ENCODE results near the gene BANP.

DNA sequence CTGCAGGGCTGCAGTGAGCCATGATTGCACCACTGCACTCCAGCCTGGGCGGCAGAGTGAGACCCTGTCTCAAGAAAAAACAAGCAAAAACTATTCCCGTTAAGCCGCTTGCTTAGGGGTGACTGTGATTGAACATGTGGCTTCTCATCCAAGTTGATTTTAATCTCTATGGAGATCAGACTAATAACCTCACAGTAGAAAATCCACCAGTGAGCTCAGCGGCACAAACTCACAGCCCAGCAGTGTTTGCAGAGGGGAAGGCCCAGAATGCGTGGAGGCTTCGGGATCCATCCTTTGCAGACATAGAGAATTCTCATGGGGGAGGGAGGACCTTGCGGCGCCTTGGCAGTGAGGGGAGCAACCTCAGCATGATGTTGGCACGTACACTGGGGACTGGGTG, 7.4 kb downstream of the BANP start:
- TF ChIP-seq, protein P1, sequence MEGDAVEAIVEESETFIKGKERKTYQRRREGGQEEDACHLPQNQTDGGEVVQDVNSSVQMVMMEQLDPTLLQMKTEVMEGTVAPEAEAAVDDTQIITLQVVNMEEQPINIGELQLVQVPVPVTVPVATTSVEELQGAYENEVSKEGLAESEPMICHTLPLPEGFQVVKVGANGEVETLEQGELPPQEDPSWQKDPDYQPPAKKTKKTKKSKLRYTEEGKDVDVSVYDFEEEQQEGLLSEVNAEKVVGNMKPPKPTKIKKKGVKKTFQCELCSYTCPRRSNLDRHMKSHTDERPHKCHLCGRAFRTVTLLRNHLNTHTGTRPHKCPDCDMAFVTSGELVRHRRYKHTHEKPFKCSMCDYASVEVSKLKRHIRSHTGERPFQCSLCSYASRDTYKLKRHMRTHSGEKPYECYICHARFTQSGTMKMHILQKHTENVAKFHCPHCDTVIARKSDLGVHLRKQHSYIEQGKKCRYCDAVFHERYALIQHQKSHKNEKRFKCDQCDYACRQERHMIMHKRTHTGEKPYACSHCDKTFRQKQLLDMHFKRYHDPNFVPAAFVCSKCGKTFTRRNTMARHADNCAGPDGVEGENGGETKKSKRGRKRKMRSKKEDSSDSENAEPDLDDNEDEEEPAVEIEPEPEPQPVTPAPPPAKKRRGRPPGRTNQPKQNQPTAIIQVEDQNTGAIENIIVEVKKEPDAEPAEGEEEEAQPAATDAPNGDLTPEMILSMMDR (conservative IDR thresholded peaks at IDR 0.05): no peak
- no peak for TF ChIP-seq ZFX (IDR thresholded peaks at IDR 0.05)

Data from C4-2B (cell line).